C4-2B (cell line): ENCODE measurements around the gene ZBP1.

Experiments
- ZFX ChIP-seq: fragments of 450-650 bp; IDR thresholded peaks from 2 replicates; pipeline ENCODE4 v1.6.1; 2017
- TF ChIP-seq, protein P1 (sequence below): fragments of 450-650 bp; conservative IDR thresholded peaks from 2 replicates; pipeline ENCODE4 v1.5.1; 2017; ENCODE audit warnings: mild to moderate bottlenecking

DNA sequence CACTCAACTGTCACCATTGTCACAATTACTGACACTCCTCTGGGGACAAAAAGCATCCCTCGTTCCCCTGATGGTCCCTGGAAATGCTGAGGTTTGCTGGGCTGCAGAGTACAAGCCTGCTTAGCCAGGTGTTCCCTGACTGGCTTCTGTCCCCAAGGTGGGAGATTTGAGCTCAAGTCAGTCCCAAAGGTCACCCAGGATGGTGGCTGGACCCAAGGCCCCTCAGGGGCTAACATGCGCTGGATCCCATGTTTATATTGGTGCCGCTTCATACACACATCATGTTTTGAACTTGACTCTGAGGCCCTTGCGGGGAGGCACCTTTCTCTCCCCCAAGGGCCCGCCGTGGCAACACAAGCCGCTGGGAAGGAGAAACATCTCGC is 45.4 kb upstream of the ZBP1 start:
- TF ChIP-seq, protein P1, sequence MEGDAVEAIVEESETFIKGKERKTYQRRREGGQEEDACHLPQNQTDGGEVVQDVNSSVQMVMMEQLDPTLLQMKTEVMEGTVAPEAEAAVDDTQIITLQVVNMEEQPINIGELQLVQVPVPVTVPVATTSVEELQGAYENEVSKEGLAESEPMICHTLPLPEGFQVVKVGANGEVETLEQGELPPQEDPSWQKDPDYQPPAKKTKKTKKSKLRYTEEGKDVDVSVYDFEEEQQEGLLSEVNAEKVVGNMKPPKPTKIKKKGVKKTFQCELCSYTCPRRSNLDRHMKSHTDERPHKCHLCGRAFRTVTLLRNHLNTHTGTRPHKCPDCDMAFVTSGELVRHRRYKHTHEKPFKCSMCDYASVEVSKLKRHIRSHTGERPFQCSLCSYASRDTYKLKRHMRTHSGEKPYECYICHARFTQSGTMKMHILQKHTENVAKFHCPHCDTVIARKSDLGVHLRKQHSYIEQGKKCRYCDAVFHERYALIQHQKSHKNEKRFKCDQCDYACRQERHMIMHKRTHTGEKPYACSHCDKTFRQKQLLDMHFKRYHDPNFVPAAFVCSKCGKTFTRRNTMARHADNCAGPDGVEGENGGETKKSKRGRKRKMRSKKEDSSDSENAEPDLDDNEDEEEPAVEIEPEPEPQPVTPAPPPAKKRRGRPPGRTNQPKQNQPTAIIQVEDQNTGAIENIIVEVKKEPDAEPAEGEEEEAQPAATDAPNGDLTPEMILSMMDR = no peak
- TF ChIP-seq ZFX = no peak
